PC-3 (cell line): ENCODE measurements around the gene CCNE1. TPM values are rescaled to one million over a fixed set of nuclear protein-coding genes. Genes with fewer than 3 reads are reported as not detected.
"Not testable (repeated sequence)": the region's sequence is repeated elsewhere in the genome, so short reads cannot be mapped to it uniquely, and the experiment has no call there.

Experiments
- ATAC-seq: fragments of 200-7000 bp; cut with Tn5 transposase; 2 replicates; pipeline ENCODE4 v1.9.1; 2020; ENCODE audit warnings: mild to moderate bottlenecking, moderate library complexity
- BruUV-seq: library from RNA; stranded (reverse); fragments of 400-500 nt; replicated peaks from 2 replicates; lab custom pipeline; 2021; lab: Mats Ljungman, UMichigan
- CTCF ChIA-PET: fragments of 300-600 bp; sonication (Branson Sonifier 250); formaldehyde crosslinking; loops from one replicate; lab custom pipeline; 2022; ENCODE audit warnings: antibody characterized with exemption; lab: Charles Lee
- POLR2A ChIA-PET: fragments of 300-600 bp; sonication (Branson Sonifier 250); formaldehyde crosslinking; loops from one replicate; lab custom pipeline; 2022; ENCODE audit warnings: antibody characterized with exemption; ENCODE audit not compliant: unreplicated experiment; lab: Charles Lee
- DNase-seq: peaks from one replicate; pipeline ENCODE4 v3.0.0-alpha.2; 2015
- H2AFZ ChIP-seq: fragments of 300-600 bp; sonication (generic); 2 replicates; pipeline ENCODE4 v1.6.0; 2016; ENCODE audit warnings: antibody characterized with exemption, low read length
- H3F3A ChIP-seq: fragments of 300-600 bp; sonication (generic); one replicate; pipeline ENCODE4 v1.6.0; 2017; ENCODE audit warnings: antibody characterized with exemption, low read length, control low read depth, mild to moderate bottlenecking; ENCODE audit not compliant: unreplicated experiment
- H3K27ac ChIP-seq: fragments of 300-600 bp; sonication (generic); 2 replicates; pipeline ENCODE4 v1.5.1; 2016; ENCODE audit warnings: mild to moderate bottlenecking, low read length
- H3K27me3 ChIP-seq: fragments of 300-600 bp; sonication (generic); 2 replicates; pipeline ENCODE4 v1.6.1; 2016; ENCODE audit warnings: low read length, mixed read lengths
- H3K36me3 ChIP-seq: fragments of 300-600 bp; sonication (generic); 2 replicates; pipeline ENCODE4 v1.6.1; 2016; ENCODE audit warnings: low read depth, mixed run types, low read length, mixed read lengths
- H3K4me1 ChIP-seq: fragments of 300-600 bp; sonication (generic); 2 replicates; pipeline ENCODE4 v1.5.1; 2016; ENCODE audit warnings: low read length; ENCODE audit not compliant: insufficient read depth
- H3K4me2 ChIP-seq: fragments of 300-600 bp; sonication (generic); 2 replicates; pipeline ENCODE4 v1.6.0; 2016; ENCODE audit warnings: low read length
- H3K4me3 ChIP-seq: fragments of 300-600 bp; sonication (generic); 2 replicates; pipeline ENCODE4 v1.5.1; 2016; ENCODE audit warnings: mild to moderate bottlenecking, low read length, mixed read lengths
- H3K79me2 ChIP-seq: fragments of 300-600 bp; sonication (generic); 2 replicates; pipeline ENCODE4 v1.6.1; 2017; ENCODE audit warnings: low read length, mixed read lengths
- H3K9ac ChIP-seq: fragments of 300-600 bp; sonication (generic); 2 replicates; pipeline ENCODE4 v1.6.0; 2016; ENCODE audit warnings: mild to moderate bottlenecking, low read length
- H3K9me2 ChIP-seq: fragments of 300-600 bp; sonication (generic); replicated peaks from 2 replicates; pipeline ENCODE4 v1.6.1; 2016; ENCODE audit warnings: mixed run types, low read length, mixed read lengths
- H3K9me3 ChIP-seq: fragments of 300-600 bp; sonication (generic); 2 replicates; pipeline ENCODE4 v1.6.1; 2016; ENCODE audit warnings: low read length, mixed read lengths
- H4K20me1 ChIP-seq: fragments of 300-600 bp; sonication (generic); 2 replicates; pipeline ENCODE4 v1.6.1; 2016; ENCODE audit warnings: low read length, mixed read lengths
- CTCF ChIP-seq: fragments of 300-600 bp; sonication (generic); conservative IDR thresholded peaks from 2 replicates; pipeline ENCODE4 v1.5.1; 2017; ENCODE audit warnings: antibody characterized with exemption, low read depth, mild to moderate bottlenecking, low read length
- EZH2 ChIP-seq: fragments of 300-600 bp; sonication (generic); IDR thresholded peaks from one replicate; pipeline ENCODE4 v1.6.1; 2017; ENCODE audit warnings: antibody characterized with exemption, mild to moderate bottlenecking, low read length; ENCODE audit not compliant: unreplicated experiment
- EZH2phosphoT487 ChIP-seq: fragments of 300-600 bp; sonication (generic); IDR thresholded peaks from 2 replicates; pipeline ENCODE4 v1.6.1; 2018; ENCODE audit warnings: mild to moderate bottlenecking, antibody characterized with exemption, low read length, borderline replicate concordance
- intact Hi-C: fragments of 100-400 bp; cut with micrococcal nuclease; formaldehyde crosslinking; loops from 2 replicates; pipeline ENCODE4 v1.9.0; 2023
- total RNA-seq: library from RNA; depleted of rRNA; stranded (reverse); fragments of >200 nt; gene quantifications from 2 replicates; pipeline ENCODE4 v1.2.3, GENCODE V29; 2014

The CCNE1 gene
- total RNA-seq, 1 experiment from 2014 or later = 10.9 TPM

- no peak overlapping the region for H3K9ac ChIP-seq
- no peaks in the 10 kb centered on the region for H4K20me1 ChIP-seq
- H3K27me3 ChIP-seq = no peaks in the 10 kb centered on the region
- no peak overlapping the region for H3K27ac ChIP-seq
- DNase-seq (no peak), ATAC-seq (no peak)
- no peaks in the 10 kb centered on the region for H3K9me2 ChIP-seq
- H3K9me3 ChIP-seq = no peaks in the 10 kb centered on the region
- H3F3A ChIP-seq = no peaks in the 10 kb centered on the region
- H3K79me2 ChIP-seq = no peaks in the 10 kb centered on the region
- no peaks in the 10 kb centered on the region for H3K36me3 ChIP-seq
- TF ChIP-seq EZH2phosphoT487 (no peak), EZH2 (no peak), CTCF (no peak)
- H2AFZ ChIP-seq = no peak overlapping the region
- no TSS peak for BruUV-seq
- POLR2A ChIA-PET = no interaction called here
- CTCF ChIA-PET = no interaction called here
- no peak overlapping the region for H3K4me3 ChIP-seq
- H3K4me1 ChIP-seq = no peaks in the 10 kb centered on the region
- intact Hi-C loops = no loop called here
- H3K4me2 ChIP-seq = no peak overlapping the region
Measured at GRCh38 chr19:29787281-29787680, 24.5 kb upstream of the CCNE1 start.

- Histone ChIP-seq H3K9me3 (no peaks in the 10 kb centered on the region), H3K9me2 (no peaks in the 10 kb centered on the region), H3K9ac (no peak overlapping the region), H3K4me1 (no peaks in the 10 kb centered on the region), H3F3A (no peaks in the 10 kb centered on the region), H3K4me2 (no peak overlapping the region), H3K4me3 (no peak overlapping the region), H4K20me1 (no peaks in the 10 kb centered on the region), H2AFZ (no peak overlapping the region), H3K79me2 (no peaks in the 10 kb centered on the region), H3K36me3 (no peaks in the 10 kb centered on the region), H3K27ac (no peak overlapping the region), H3K27me3 (no peaks in the 10 kb centered on the region)
- DNase-seq = no peak
- no TSS peak for BruUV-seq
- no peak for ATAC-seq
- TF ChIP-seq CTCF (no peak), EZH2 (no peak), EZH2phosphoT487 (no peak)
- intact Hi-C loops = no loop called here
- ChIA-PET POLR2A (no interaction called here), CTCF (no interaction called here)
Measured at GRCh38 chr19:29789007-29789406, 22.8 kb upstream of the CCNE1 start.

GRCh38 chr19:29793116-29793727 is 18.6 kb upstream of the CCNE1 start:
- DNase-seq (no peak), ATAC-seq (no peak)
- Histone ChIP-seq H3K4me3 (no peak overlapping the region), H4K20me1 (no peaks in the 10 kb centered on the region), H3K27ac (no peak overlapping the region), H3K4me1 (no peaks in the 10 kb centered on the region), H3K27me3 (no peaks in the 10 kb centered on the region), H3K36me3 (no peaks in the 10 kb centered on the region), H3F3A (no peaks in the 10 kb centered on the region), H3K9me2 (no peaks in the 10 kb centered on the region), H3K9me3 (no peaks in the 10 kb centered on the region), H3K4me2 (no peak overlapping the region), H3K79me2 (no peaks in the 10 kb centered on the region), H3K9ac (no peak overlapping the region), H2AFZ (no peak overlapping the region)
- ChIA-PET POLR2A (no interaction called here), CTCF (no interaction called here)
- TF ChIP-seq CTCF = no peak
- TF ChIP-seq EZH2 = no peak
- no peak for TF ChIP-seq EZH2phosphoT487
- no TSS peak for BruUV-seq
- intact Hi-C loops = no loop called here

- intact Hi-C loops, H3K9me2 ChIP-seq, H2AFZ ChIP-seq, H3K4me3 ChIP-seq, POLR2A ChIA-PET, ATAC-seq, H3K27ac ChIP-seq, H3K9me3 ChIP-seq, H3K27me3 ChIP-seq, H3K9ac ChIP-seq, H4K20me1 ChIP-seq, CTCF ChIA-PET, H3K4me2 ChIP-seq, BruUV-seq, H3K79me2 ChIP-seq, DNase-seq, H3K4me1 ChIP-seq, H3F3A ChIP-seq, H3K36me3 ChIP-seq: not testable (repeated sequence)
Measured at GRCh38 chr19:29794490-29794889, 17.3 kb upstream of the CCNE1 start.
